Fibroblast of villous mesenchyme (primary cell): ENCODE measurements around the gene MT1E. TPM values are rescaled to one million over a fixed set of nuclear protein-coding genes. Genes with fewer than 3 reads are reported as not detected.

Experiments
- DNase-seq: peaks from one replicate; pipeline ENCODE4 v3.0.0-alpha.2; 2010; ENCODE audit warnings: low read depth
- H3K4me3 ChIP-seq: 2 replicates; pipeline ENCODE4 v1.5.1; 2011; ENCODE audit warnings: low read depth, mild to moderate bottlenecking, low read length
- CTCF ChIP-seq: IDR thresholded peaks from 2 replicates; pipeline ENCODE4 v1.5.1; 2012; ENCODE audit warnings: low read depth, mild to moderate bottlenecking, low read length; ENCODE audit not compliant: insufficient read depth
- total RNA-seq: library from RNA; depleted of rRNA; stranded (reverse); fragments of >200 nt; gene quantifications from 2 replicates; pipeline ENCODE4 v1.2.3, GENCODE V29; 2012

Gene MT1E
- total RNA-seq, 1 donor, result 21.6 TPM

GRCh38 chr16:56631832-56632155, 6.2 kb downstream of the MT1E start:
- peak overlapping the region; percentile 46 for H3K4me3 ChIP-seq
- no peak for TF ChIP-seq CTCF

GRCh38 chr16:56632156-56632847, 6.7 kb downstream of the MT1E start, which contains the start of gene MT1M:
TSS of gene MT1M (plus strand) at chr16:56632659. CDS start at chr16:56632732, 73 bp downstream.
- peak within 1 kb of the TSS; percentile 46 for H3K4me3 ChIP-seq
- TF ChIP-seq CTCF, result no peak
- DNase-seq, result no peak

More at GRCh38 chr16:56631832-56632155, 6.2 kb downstream of the MT1E start:
- no peak for DNase-seq

- DNase-seq, result no peak
- H3K4me3 ChIP-seq, result peak overlapping the region; percentile 46
- TF ChIP-seq CTCF, result no peak
These were observed 7.3 kb downstream of the MT1E start for GRCh38 chr16:56632848-56633365.

GRCh38 chr16:56633535-56633934, 8.0 kb downstream of the MT1E start:
- DNase-seq, result no peak
- TF ChIP-seq CTCF, result no peak

GRCh38 chr16:56634715-56635440, 9.3 kb downstream of the MT1E start:
- DNase-seq, result no peak
- no peak for TF ChIP-seq CTCF
- H3K4me3 ChIP-seq, result peak overlapping the region; percentile 32

More at GRCh38 chr16:56633535-56633934, 8.0 kb downstream of the MT1E start:
- H3K4me3 ChIP-seq, result no peak overlapping the region

- DNase-seq, result no peak
- H3K4me3 ChIP-seq, result peak overlapping the region; percentile 32
- no peak for TF ChIP-seq CTCF
These were observed 9.9 kb downstream of the MT1E start for GRCh38 chr16:56635441-56635967.
